Hypothalamus (tissue), 51 donors: ENCODE data around the gene VAV3.
A peak's percentile ranks its signal among the peaks of the same experiment; 100 is the strongest.

Experiments
- DNase-seq, 51 donors: peaks; one replicate each; lab custom pipeline; 2025; lab: John Stamatoyannopoulos, UW

The VAV3 gene

GRCh38 chr1:107691540-107691939 lies 273.4 kb downstream of the VAV3 start:
- DNase-seq: no peak

- DNase-seq: no peak
Measured at GRCh38 chr1:107690491-107690890, 274.5 kb downstream of the VAV3 start.

DNA sequence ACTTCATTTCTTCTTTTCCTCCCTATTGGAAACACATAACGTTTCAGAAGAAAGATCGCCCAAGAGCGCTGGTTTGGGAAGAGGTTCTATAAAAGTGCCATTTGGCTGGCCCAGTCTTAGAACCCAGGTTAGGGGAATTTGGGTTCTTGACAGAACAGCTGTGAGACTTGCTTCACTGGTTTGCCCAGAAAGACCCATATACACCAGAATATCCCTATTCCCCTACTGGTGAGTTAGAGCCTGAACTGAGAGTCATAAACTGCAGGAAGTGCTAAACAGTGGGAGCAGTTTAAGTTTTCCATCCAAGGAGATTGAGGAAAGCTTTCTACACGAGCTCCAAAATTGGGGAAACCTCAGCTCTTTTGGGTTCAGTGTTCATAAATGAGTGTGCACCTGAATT lies 275.2 kb downstream of the VAV3 start:
- DNase-seq: no peak

DNA sequence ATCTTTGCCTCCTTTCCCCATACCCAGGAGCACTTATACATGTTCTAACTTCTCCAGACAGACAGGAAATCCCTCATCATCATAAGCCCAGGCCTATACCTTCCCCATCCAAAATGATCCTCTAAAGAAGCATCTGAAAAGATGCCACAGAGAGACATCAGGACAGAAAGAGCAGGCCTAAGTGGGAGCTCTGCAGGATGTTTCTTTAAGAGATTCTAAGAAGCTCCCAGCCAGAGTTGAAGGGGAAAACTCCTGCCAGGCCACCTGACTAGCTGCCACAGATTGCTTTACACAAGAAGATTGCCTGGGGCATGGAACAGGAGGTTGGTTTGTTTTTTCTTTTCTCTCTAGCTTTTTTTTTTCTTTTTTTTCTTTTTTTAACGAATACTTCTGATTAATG lies 275.8 kb downstream of the VAV3 start:
- no peak for DNase-seq

GRCh38 chr1:107687849-107688753 lies 276.9 kb downstream of the VAV3 start:
- no peak for DNase-seq

DNA sequence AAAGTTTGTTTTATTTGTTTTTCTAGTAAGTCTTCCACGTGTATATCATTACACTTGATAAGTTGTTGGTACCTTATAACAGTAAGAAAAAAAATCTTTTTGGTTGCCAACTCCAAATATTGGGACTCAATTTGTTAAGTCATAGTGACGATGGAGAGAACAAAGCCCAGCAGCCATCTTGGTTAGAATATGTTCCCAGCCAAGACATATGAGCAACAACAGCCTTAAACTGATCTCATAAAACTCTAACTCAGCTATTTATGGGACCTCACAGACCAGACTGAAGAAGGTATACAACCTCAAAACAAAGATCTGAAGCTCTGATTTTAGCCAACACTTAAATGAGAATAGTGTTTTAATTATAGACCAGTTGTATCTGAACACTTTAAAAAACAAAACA lies 281.3 kb downstream of the VAV3 start:
- DNase-seq: no peak

- no peak for DNase-seq
Measured at GRCh38 chr1:107683191-107683657, 281.8 kb downstream of the VAV3 start.

- no peak for DNase-seq
Measured at GRCh38 chr1:107682467-107682866, 282.5 kb downstream of the VAV3 start.

GRCh38 chr1:107681001-107681479 lies 283.9 kb downstream of the VAV3 start:
- no peak for DNase-seq

GRCh38 chr1:107680579-107680985 lies 284.4 kb downstream of the VAV3 start:
- no peak for DNase-seq

DNA sequence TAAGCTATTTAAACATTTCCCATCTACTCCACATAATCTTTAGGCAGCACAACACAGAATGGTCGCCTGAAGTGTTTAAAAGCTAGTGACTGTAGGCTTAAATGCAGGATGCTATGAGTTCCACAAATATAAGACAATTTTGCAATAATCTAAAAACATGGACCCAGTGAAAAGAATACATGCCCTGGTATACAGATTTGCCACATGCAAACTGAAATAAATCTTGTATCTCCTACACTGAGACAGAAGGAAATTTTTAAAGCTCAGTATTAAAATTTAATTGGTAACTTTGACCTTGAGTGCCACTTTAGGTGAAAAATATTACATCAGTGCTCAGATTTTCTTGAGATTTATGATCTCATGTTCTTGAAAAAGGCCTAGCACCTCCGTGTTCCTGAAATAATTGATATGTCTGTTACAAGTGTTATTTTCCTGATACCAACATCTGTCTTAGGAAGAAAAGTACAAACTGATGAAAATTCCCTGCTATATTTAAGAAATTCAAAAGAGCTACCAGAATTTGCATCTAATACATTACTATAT lies 285.5 kb downstream of the VAV3 start:
- DNase-seq: no peak

DNA sequence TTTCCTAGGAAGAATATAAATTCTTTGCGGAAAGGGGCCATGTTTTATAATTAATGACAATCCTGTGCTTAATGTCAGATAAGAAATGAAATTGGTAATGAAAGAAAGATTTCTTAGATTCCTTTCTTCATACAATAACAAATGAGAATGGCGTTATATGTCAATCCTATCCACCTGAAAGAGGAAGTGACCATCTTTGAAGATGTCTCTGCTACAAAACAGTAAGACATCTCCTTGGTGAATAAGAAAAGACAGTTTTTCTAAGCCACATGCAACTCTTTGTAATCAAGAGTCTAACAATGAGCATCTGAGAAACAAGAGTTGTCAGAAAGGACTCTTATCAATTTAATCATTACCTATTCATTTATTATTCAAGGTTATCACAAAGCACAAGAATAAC lies 286.0 kb downstream of the VAV3 start:
- DNase-seq: no peak

DNA sequence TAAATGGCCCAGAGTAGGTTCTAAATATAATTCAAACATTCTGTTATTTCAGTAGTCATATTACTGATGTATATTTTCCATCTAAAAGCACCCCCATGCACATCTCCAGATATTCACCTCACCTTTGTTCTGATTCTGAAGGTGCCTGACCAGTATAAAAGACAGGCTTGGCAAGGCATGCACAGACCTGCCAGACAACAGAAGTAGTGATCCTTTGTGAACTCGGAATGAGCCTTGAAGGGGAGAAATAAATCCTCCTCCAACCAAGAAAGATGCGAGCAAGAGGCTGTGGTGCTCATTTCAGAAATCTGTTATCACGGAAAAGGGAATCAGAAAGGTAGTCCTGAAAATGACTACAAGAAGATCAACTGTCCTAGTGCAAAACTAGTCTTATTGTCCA lies 287.3 kb downstream of the VAV3 start:
- no peak for DNase-seq

GRCh38 chr1:107674486-107674885 lies 290.5 kb downstream of the VAV3 start:
- DNase-seq: no peak

DNA sequence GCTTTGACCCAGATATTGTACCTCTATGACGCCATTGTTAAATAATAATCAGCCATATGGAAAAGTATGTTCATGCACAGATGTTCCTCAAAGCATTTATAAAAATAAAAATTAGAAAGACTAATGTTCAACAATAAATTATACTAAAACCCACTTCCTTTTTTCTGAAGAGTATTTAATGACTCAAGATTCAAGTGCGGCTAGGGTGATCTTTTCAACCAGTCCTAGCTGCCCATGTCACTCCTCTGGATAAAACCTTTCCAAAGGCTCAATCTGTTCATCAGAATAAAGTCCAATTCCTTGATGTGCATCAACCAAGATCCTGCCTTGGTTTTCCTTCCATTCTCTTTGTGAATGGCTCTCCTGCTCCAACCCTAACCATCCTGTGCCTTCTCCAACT lies 292.0 kb downstream of the VAV3 start:
- DNase-seq: no peak

DNA sequence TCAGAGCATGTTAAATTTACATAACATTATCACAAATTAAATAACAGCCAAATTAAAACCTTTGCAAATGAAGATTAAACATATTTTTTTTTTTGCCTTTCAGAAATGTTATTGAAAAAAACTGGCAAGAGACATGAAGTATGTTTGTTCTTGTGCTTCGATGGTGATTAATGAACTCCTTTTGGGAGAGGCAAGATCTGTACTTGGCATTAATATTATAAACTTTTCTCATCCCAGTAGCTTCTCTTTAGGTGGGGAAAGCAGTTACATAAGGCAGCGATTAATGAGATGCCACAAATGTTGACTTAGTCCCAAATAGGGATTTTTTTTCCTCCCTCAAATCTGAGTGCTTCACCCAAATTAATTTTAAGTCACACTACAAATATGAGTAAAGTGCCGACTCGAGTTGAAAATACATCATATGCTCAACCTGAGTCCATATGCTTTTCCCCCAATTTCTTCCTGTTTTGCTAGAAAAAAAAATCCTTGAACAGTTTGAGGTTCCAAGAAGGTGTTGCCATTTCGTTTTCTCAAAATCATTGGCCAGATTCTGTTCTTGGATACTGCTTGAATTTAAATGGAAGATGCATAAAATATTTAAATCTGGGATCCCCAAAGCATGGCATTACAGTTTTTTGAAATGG lies 294.5 kb downstream of the VAV3 start:
- DNase-seq: no peak

GRCh38 chr1:107669996-107670395 lies 295.0 kb downstream of the VAV3 start:
- DNase-seq: peak in 7 of 51 donors; percentile 0 to 4 (median 2)

DNA sequence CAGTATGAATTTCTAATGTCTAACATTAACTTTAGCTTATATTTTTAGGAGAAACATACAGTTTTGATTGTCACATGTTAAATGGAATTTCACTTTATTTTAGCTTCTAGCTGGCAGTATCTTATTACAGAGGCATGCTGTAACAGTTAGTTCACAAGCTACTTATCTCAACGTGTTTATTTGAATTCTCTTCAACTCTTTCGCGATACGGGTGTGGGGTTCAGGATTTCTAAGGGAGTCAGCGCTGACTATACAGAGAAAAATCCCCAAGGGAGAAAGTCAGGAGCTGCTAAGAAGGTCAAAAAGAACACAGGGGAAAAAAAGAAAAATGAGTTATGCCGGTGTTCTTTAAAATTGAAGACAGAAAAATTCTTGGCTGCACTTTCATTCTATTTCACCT lies 296.2 kb downstream of the VAV3 start:
- DNase-seq: no peak

DNA sequence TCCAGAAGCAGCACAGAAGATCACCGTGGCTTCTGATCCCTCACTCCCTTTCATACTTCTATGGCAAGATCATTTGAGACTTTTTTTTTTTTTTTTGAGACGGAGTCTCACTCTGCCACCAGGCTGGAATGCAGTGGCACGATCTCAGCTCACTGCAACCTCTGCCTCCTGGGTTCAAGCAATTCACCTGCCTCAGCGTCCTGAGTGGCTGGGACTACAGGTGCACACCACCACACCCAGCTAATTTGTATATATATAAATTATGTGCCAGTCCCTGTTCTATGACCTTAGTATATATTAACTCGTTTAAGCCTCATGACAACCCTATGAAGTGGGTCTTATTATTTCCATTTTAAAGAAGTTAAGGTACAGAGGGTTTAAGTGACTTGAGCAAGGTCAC lies 298.5 kb downstream of the VAV3 start:
- no peak for DNase-seq

DNA sequence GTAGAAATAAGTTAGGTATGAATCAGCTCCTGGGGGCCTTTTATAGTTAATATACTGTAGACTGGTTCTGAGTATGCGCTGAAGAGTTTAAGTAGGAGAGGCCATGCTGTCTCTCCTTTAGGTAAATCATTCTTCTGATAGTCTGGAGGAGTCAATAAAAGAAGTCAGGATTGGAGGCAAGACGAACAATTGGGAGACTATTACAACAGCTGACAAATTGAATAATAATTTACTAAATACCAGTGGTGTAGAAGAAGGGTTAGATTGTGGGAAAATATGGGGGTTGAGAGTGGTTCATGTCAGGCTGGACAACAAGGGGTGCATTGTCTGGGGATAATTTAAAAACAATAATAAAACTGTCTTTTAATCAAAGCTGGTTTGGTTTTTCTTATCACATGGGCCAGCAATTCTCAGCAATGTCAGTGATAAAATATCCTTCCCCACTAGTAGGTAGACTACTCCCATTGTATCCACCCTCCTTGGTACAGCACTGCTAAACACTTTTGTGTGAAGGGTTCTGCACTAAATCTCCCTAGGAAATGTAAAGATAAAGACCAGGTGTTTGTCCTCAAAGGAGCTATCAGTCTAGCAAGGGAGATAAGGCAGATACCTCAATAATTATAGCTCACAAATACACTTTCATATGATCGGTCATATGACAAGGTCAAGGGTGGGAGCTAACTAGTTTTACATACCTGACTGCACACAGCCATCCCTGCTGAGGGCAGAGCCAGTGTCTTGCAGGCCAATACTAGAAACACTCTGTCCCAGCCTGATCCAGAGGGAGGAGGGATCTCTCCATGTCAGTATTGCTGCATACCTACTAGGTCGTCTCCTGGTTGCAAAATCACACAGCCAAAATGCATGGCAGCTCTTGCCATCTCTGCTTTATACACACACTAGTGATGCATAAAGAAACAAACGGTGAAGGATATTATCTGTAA lies 299.7 kb downstream of the VAV3 start:
- no peak for DNase-seq

DNA sequence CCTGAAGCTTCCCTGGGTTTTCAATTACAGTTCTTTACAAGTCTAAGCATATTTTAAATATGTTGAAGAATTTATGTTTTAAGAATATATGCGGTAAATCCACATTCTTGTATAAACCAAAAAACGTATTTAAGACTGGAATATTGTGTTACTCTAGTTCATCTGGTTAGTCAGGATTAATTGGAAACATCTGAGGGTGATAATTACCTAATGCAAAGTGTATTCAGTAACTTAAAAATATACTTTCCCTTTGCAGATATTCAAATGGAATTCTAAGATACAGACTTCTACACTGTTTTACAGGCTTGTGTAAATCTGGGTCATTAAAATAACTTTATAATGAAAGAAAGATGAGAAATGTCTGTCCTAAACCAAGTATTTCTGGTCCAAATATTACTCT lies 302.0 kb downstream of the VAV3 start:
- no peak for DNase-seq
